A549 (cell line): ENCODE results near the gene CEACAM5. TPM values are rescaled to one million over a fixed set of nuclear protein-coding genes. Genes with fewer than 3 reads are reported as not detected.

Source experiments
- ATAC-seq, 2 experiments: fragments of 200-7000 bp in 1 of 2; fragments of >200 bp in 1 of 2; cut with Nextera tagmentation in 1 of 2; cut with Tn5 transposase in 1 of 2; 3 replicates each; pipeline versions ENCODE4 v1.8.0 to v1.9.1; 2018 to 2020; ENCODE audit warnings: mild to moderate bottlenecking in 1 of 2, moderate library complexity in 1 of 2
- CTCF ChIA-PET: fragments of 300-600 bp; sonication (Branson Sonifier 250); formaldehyde crosslinking; extraction: SDS; loops from one replicate; lab custom pipeline; 2021; ENCODE audit warnings: antibody characterized with exemption, inconsistent platforms; lab: Yijun Ruan, JAX
- POLR2A ChIA-PET: fragments of 350-600 bp; formaldehyde crosslinking; extraction: SDS; loops from one replicate; lab custom pipeline; 2021; ENCODE audit warnings: antibody characterized with exemption, inconsistent platforms; lab: Yijun Ruan, JAX
- DNase-seq, 2 experiments: peaks; one replicate each; pipeline versions ENCODE4 v3.0.0 to v3.0.0-alpha.2; 2011 to 2016; ENCODE audit warnings: low read depth in 1 of 2, low spot score in 1 of 2
- FAIRE-seq: peaks from 2 replicates; lab custom pipeline; 2011; peaks lifted over from hg19 to GRCh38; lab: Jason Lieb, UNC
- H3K27ac ChIP-seq, 2 experiments: fragments of >200 bp; sonication (Bioruptor Twin); formaldehyde crosslinking; 3 replicates each; pipeline ENCODE4 v1.5.1; 2016 to 2017
- H3K4me1 ChIP-seq: fragments of >200 bp; sonication (Bioruptor Twin); formaldehyde crosslinking; 3 replicates; pipeline ENCODE4 v1.6.1; 2016
- H3K4me2 ChIP-seq: fragments of >200 bp; sonication (Bioruptor Twin); formaldehyde crosslinking; 3 replicates; pipeline ENCODE4 v1.6.1; 2016
- H3K4me3 ChIP-seq: fragments of >200 bp; sonication (Bioruptor Twin); formaldehyde crosslinking; 3 replicates; pipeline ENCODE4 v1.5.1; 2016
- H3K9me3 ChIP-seq: fragments of >200 bp; sonication (Bioruptor Twin); formaldehyde crosslinking; 3 replicates; pipeline ENCODE4 v1.6.1; 2016
- CTCF ChIP-seq: fragments of >200 bp; sonication (Bioruptor Twin); formaldehyde crosslinking; IDR thresholded peaks from 3 replicates; pipeline ENCODE4 v1.5.1; 2016
- EHF ChIP-seq: fragments of 250-450 bp; sonication (Bioruptor Pico); IDR thresholded peaks from 2 replicates; pipeline ENCODE4 v1.5.0; 2020; ENCODE audit warnings: mild to moderate bottlenecking
- HMGXB4 ChIP-seq: fragments of 250-450 bp; sonication (Bioruptor Pico); IDR thresholded peaks from 2 replicates; pipeline ENCODE4 v1.5.0; 2021; ENCODE audit warnings: mild to moderate bottlenecking, moderate library complexity, borderline replicate concordance
- HOXB5 ChIP-seq: fragments of 250-450 bp; sonication (Bioruptor Pico); IDR thresholded peaks from 2 replicates; pipeline ENCODE4 v1.5.0; 2020; ENCODE audit warnings: mild to moderate bottlenecking, moderate library complexity
- JUN ChIP-seq, 2 experiments: fragments of >200 bp; sonication (Bioruptor Twin); formaldehyde crosslinking; IDR thresholded peaks; 2 replicates in 1 of 2; 3 replicates in 1 of 2; pipeline ENCODE4 v1.6.1; 2016 to 2017
- MAX ChIP-seq: IDR thresholded peaks from 2 replicates; pipeline ENCODE4 v1.6.1; 2012
- MAZ ChIP-seq: fragments of 150-350 bp; IDR thresholded peaks from 2 replicates; pipeline ENCODE4 v1.6.1; 2014; ENCODE audit warnings: antibody characterized with exemption, low read depth, low read length, borderline replicate concordance
- POLR2AphosphoS2 ChIP-seq: conservative IDR thresholded peaks from 2 replicates; pipeline ENCODE4 v1.6.1; 2012; ENCODE audit warnings: low read length, improper control_type of control experiment, inconsistent platforms
- RAD21 ChIP-seq, 2 experiments: fragments of >200 bp in 1 of 2; sonication (Bioruptor Twin) in 1 of 2; formaldehyde crosslinking in 1 of 2; IDR thresholded peaks in 1 of 2; conservative IDR thresholded peaks in 1 of 2; 2 replicates in 1 of 2; 3 replicates in 1 of 2; pipeline ENCODE4 v1.6.1; 2012 to 2018; ENCODE audit warnings: inconsistent platforms in 1 of 2
- REST ChIP-seq: fragments of 200-600 bp; sonication (generic); IDR thresholded peaks from 2 replicates; pipeline ENCODE4 v1.6.1; 2016; ENCODE audit warnings: antibody characterized with exemption, mild to moderate bottlenecking, moderate library complexity
- RFX5 ChIP-seq: fragments of 450-650 bp; IDR thresholded peaks from 2 replicates; pipeline ENCODE4 v1.7.1; 2014; ENCODE audit warnings: antibody characterized with exemption, mild to moderate bottlenecking, moderate library complexity
- SMC3 ChIP-seq: fragments of >200 bp; sonication (Bioruptor Twin); formaldehyde crosslinking; IDR thresholded peaks from 3 replicates; pipeline ENCODE4 v1.6.1; 2018; ENCODE audit warnings: inconsistent platforms
- TFCP2L1 ChIP-seq: fragments of 250-450 bp; sonication (Bioruptor Pico); IDR thresholded peaks from 2 replicates; pipeline ENCODE4 v1.5.0; 2021; ENCODE audit warnings: mild to moderate bottlenecking
- ZSCAN20 ChIP-seq: fragments of 250-450 bp; sonication (Bioruptor Pico); IDR thresholded peaks from 2 replicates; pipeline ENCODE4 v1.8.0; 2022; ENCODE audit warnings: mild to moderate bottlenecking, moderate library complexity
- WGBS: methylation state at CpG from one replicate; pipeline ENCODE4 v1.1.6; 2017; ENCODE audit errors: missing lambda C conversion rate; 5-methylcytosine and 5-hydroxymethylcytosine counted together
- polyA plus RNA-seq, 4 experiments: library from polyadenylated mRNA; depleted of rRNA in 3 of 4; stranded (reverse); fragments of >200 nt; fragmentation: RNase III in 1 of 4; extraction: RNeasy Plus Mini Kit Qiagen cat#74134 plus additional on column Dnase treatment in 1 of 4; gene quantifications; 2 replicates in 3 of 4; 3 replicates in 1 of 4; pipeline ENCODE4 v1.2.3, GENCODE V29; 2011 to 2017

The CEACAM5 gene
- polyA plus RNA-seq, 2 of the 4 experiments (the other 2 are of a cell fraction) = 1.3 TPM; not detected in 1

GRCh38 chr19:41706741-41707501 is 1.5 kb upstream of the CEACAM5 start:
- WGBS = 16% methylated on average over 26 of the region's 26 CpGs
- FAIRE-seq (peak; percentile 96), ATAC-seq (peak; percentile 79 to 94), DNase-seq (peak; percentile 91 to 99)
- Histone ChIP-seq H3K9me3 (no peaks in the 10 kb centered on the region), H3K4me1 (peaks cover 28% of the 10 kb centered on the region), H3K4me3 (peak overlapping the region; percentile 39), H3K27ac (peak overlapping the region; percentile 65 to 84; a peak in 5 of 6 replicates), H3K4me2 (peak overlapping the region; percentile 66)
- CTCF ChIA-PET = interaction anchor here (0.5 to 15.7 kb wide), 92 partner anchors 11 to 1464 kb away, joined by 3 to 358 read pairs (median 5); partner anchors contain the start of genes CEACAM3, CEACAM4, CEACAM6 and CEACAM7
- POLR2A ChIA-PET = interaction anchor here (1.0 kb wide), 1 partner anchor 24 kb away, joined by 3 read pairs; no protein-coding TSS in a partner anchor
- peak; percentile 22; the same call in 1 of the 2 replicates for TF ChIP-seq MAZ
- peak; percentile 23; the same call in 1 of the 2 replicates for TF ChIP-seq HMGXB4
- TF ChIP-seq RAD21 (conservative IDR thresholded peaks at IDR 0.05 in 1 of 2, IDR thresholded peaks at IDR 0.05 in 1 of 2) = peak; percentile 61 to 86
- peak; percentile 97 for TF ChIP-seq SMC3
- peak; percentile 100 for TF ChIP-seq CTCF
- TF ChIP-seq EHF (CRISPR knock-in tag) = no peak
- TF ChIP-seq POLR2AphosphoS2 = no peak
- peak; percentile 81; the same call in 1 of the 2 replicates for TF ChIP-seq HOXB5 (CRISPR knock-in tag)
- peak; percentile 86; the same call in 1 of the 2 replicates for TF ChIP-seq TFCP2L1 (CRISPR knock-in tag)
- TF ChIP-seq JUN (IDR thresholded peaks at IDR 0.05) = 0 out of 5 replicates have a peak, but pooled peaks of 1 of the 2 experiments have one; percentile 40
- TF ChIP-seq RFX5 = peak; percentile 49; the same call in 1 of the 2 replicates
- TF ChIP-seq MAX = peak; percentile 26; the same call in 1 of the 2 replicates
- no peak for TF ChIP-seq ZSCAN20 (CRISPR knock-in tag)

GRCh38 chr19:41707502-41707812 is 969 bp upstream of the CEACAM5 start:
- Histone ChIP-seq H3K4me2 (no peak overlapping the region), H3K4me3 (no peak overlapping the region), H3K4me1 (peaks cover 23% of the 10 kb centered on the region), H3K27ac (peak overlapping the region in 1 of 2 experiments; percentile 84; a peak in 2 of 6 replicates), H3K9me3 (no peaks in the 10 kb centered on the region)
- ChIA-PET POLR2A (interaction anchor here (1.0 kb wide), 1 partner anchor 24 kb away, joined by 3 read pairs; no protein-coding TSS in a partner anchor), CTCF (interaction anchor here (0.5 to 15.7 kb wide), 76 partner anchors 11 to 433 kb away, joined by 3 to 358 read pairs (median 6); partner anchors contain the start of genes CEACAM3, CEACAM4, CEACAM6 and CEACAM7)
- ATAC-seq (peak in 1 of 2 experiments; percentile 60; a peak in 3 of 6 replicates), FAIRE-seq (no peak), DNase-seq (peak; percentile 49 to 60)
- 45% methylated on average over 5 of the region's 5 CpGs for WGBS
- no peak for TF ChIP-seq REST
- peak in 1 of 2 experiments; percentile 12; a peak in 1 of 5 replicates for TF ChIP-seq RAD21 (conservative IDR thresholded peaks at IDR 0.05 in 1 of 2, IDR thresholded peaks at IDR 0.05 in 1 of 2)
